ENCODE results near the gene ST3GAL3.

The ST3GAL3 gene

DNA sequence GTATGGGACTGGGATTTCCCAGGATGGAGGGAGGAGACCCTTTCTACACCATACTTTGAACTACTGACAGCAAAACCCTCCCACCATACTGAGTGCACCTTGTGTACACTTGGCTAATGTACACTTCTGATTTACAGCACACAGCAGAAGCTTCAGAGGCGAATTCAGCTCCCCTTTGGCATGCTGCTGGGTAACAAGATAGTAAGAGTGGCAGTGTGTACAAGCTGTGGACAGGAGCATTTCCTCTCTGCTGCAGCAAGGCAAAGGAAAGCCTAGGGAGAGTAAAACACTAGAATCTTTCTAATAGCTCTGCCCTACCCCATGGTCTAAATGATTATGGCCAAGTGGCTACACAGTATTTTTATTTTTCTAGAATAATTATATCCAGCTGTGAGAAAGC, 142.3 kb downstream of the ST3GAL3 start:
- no peak overlapping the region for H3K9ac ChIP-seq
- no peaks in the 10 kb centered on the region for H3K27me3 ChIP-seq (ENCODE audit: insufficient read depth, low read depth)
- H2AFZ ChIP-seq (ENCODE audit: low read depth): no peak overlapping the region
- TF ChIP-seq, protein P1, sequence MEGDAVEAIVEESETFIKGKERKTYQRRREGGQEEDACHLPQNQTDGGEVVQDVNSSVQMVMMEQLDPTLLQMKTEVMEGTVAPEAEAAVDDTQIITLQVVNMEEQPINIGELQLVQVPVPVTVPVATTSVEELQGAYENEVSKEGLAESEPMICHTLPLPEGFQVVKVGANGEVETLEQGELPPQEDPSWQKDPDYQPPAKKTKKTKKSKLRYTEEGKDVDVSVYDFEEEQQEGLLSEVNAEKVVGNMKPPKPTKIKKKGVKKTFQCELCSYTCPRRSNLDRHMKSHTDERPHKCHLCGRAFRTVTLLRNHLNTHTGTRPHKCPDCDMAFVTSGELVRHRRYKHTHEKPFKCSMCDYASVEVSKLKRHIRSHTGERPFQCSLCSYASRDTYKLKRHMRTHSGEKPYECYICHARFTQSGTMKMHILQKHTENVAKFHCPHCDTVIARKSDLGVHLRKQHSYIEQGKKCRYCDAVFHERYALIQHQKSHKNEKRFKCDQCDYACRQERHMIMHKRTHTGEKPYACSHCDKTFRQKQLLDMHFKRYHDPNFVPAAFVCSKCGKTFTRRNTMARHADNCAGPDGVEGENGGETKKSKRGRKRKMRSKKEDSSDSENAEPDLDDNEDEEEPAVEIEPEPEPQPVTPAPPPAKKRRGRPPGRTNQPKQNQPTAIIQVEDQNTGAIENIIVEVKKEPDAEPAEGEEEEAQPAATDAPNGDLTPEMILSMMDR (conservative IDR thresholded peaks at IDR 0.05; ENCODE audit: low read depth, low read length): no peak
- H3K27ac ChIP-seq: no peak overlapping the region
- H3K36me3 ChIP-seq (ENCODE audit: insufficient read depth): no peaks in the 10 kb centered on the region
- H3K4me1 ChIP-seq (ENCODE audit: low read depth, poor library complexity, severe bottlenecking): peaks cover 85% of the 10 kb centered on the region
- no peaks in the 10 kb centered on the region for H4K20me1 ChIP-seq (ENCODE audit: insufficient read depth)
- no peaks in the 10 kb centered on the region for H3K79me2 ChIP-seq (ENCODE audit: insufficient read depth, low read depth)
- no peak overlapping the region; the same call in 1 of the 2 replicates for H3K4me2 ChIP-seq
- no peak overlapping the region for H3K4me3 ChIP-seq (IDR thresholded peaks at IDR 0.05; ENCODE audit: insufficient read depth, low read depth, low read length)

DNA sequence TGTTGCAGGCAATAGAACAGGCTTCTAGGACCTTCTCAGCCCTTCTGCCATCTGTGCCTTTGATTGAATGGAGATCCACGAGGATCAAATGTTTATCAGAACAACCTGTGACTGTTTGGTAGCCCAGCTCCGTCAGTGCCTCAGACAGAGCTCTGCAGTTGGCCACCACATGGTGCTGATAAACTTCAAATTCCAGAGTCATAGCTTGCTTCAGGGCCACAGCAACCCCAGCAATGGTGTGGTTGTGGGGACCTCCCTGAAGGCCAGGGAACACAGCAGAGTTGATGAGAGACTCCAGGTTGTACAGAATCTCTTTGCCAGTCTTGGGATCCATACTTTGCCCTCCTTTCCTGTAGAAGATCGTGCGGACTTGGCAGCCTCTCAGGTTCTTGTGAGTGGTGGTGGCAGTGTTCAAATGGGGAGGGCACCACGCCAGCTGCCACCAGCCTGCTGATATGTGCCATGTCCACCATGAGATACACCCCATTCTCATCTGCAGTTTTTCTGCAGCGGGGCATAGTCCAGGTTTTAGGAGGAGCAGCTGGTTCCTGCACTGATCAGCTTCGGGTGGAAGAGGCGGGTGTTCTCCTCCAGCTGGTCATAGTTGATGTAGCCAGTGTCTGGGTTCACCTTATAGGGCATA, 143.4 kb downstream of the ST3GAL3 start:
- H3K79me2 ChIP-seq (ENCODE audit: insufficient read depth, low read depth): no peaks in the 10 kb centered on the region
- no peak overlapping the region for H2AFZ ChIP-seq (ENCODE audit: low read depth)
- TF ChIP-seq, protein P1 (conservative IDR thresholded peaks at IDR 0.05; ENCODE audit: low read depth, low read length): no peak
- peaks cover 88% of the 10 kb centered on the region for H3K4me1 ChIP-seq (ENCODE audit: low read depth, poor library complexity, severe bottlenecking)
- H3K4me3 ChIP-seq (IDR thresholded peaks at IDR 0.05; ENCODE audit: insufficient read depth, low read depth, low read length): no peak overlapping the region
- no peak overlapping the region for H3K4me2 ChIP-seq
- H3K36me3 ChIP-seq (ENCODE audit: insufficient read depth): no peaks in the 10 kb centered on the region
- H3K27ac ChIP-seq: no peak overlapping the region
- H4K20me1 ChIP-seq (ENCODE audit: insufficient read depth): no peaks in the 10 kb centered on the region
- no peaks in the 10 kb centered on the region for H3K27me3 ChIP-seq (ENCODE audit: insufficient read depth, low read depth)
- H3K9ac ChIP-seq: no peak overlapping the region

DNA sequence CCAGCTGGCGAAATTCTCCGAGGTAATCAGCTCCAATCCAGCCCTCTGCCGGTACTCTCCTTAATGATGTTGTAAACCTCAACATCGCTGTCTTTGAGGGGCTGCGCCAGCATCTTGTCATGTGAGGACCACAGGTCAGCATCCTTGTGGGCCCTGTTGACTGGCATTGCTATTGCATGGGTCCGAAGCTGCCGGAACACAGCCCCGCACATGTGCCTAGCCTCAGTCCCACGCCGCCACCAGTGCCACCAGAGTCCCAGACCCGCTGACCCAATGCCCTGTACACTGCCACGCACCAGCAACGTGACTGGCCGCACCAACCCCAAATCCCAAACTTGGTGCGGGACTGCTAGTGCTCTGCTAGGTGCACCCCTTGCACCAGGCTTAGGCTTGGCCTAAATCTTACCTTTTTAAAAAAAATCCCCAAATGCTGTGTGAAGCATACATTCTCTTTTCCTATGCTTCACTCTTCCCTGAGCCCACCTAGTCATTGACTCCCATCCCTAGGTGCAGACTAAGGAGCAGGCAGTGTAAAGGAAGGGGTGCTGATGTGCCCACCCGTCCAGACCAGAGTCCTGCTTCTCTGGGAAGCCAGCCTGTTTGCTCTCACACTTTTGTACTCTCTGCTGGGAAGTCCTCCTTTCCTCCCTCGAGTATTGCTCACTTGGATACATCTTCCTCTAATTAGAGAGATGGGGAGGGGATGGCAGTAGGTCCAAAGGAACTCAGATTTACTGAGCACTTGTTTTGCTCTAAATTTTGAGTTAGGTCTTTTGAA, 144.4 kb downstream of the ST3GAL3 start:
- Histone ChIP-seq H4K20me1 (ENCODE audit: insufficient read depth) (no peaks in the 10 kb centered on the region), H3K36me3 (ENCODE audit: insufficient read depth) (no peaks in the 10 kb centered on the region), H3K4me2 (peak overlapping the region; percentile 47), H3K27ac (0 out of 2 replicates have a peak overlapping the region, but pooled peaks have one; percentile 59), H3K27me3 (ENCODE audit: insufficient read depth, low read depth) (no peaks in the 10 kb centered on the region), H3K79me2 (ENCODE audit: insufficient read depth, low read depth) (no peaks in the 10 kb centered on the region), H3K4me3 (IDR thresholded peaks at IDR 0.05; ENCODE audit: insufficient read depth, low read depth, low read length) (no peak overlapping the region), H3K4me1 (ENCODE audit: low read depth, poor library complexity, severe bottlenecking) (peaks cover 77% of the 10 kb centered on the region), H2AFZ (ENCODE audit: low read depth) (no peak overlapping the region), H3K9ac (no peak overlapping the region)
- TF ChIP-seq, protein P1 (conservative IDR thresholded peaks at IDR 0.05; ENCODE audit: low read depth, low read length): no peak

DNA sequence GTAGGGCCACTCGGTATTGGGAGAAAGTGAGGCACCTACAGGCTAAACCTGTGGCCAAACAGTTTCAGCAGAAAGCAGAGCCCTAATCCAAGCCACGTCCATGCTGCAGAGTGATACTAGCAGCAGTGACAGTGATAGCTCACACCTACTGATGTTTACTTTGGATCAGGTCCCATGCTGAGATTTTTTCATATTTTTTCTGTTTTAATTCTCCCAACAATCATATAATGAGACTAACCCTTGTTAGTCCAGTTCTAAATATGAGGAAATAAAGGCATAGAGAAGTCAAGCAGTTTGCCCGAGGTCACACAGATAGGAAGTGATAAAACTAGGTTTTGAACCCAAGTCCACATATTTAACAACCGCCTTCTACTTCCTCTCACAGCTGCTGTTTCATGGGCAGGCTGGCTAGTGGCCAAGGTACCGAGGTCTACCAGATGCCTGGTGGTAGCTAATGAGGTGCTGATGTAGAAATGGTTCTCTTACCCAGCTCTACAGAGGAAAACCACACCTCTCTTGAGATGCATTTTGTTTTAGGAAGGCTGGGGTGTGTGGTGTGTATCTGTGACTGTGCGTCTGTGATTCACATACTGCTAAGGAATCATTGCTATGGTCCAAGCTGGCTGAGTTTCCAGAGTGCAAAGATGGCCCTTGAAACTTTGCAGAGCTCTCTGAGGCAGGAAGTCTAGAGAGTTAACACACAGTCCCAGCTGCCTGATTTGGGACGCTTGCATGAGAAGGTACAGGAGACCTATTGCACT, 146.0 kb downstream of the ST3GAL3 start:
- H3K9ac ChIP-seq: peak overlapping the region; percentile 28; the same call in 1 of the 2 replicates

More for the DNA sequence above, 146.0 kb downstream of the ST3GAL3 start:
- no peaks in the 10 kb centered on the region for H3K27me3 ChIP-seq (ENCODE audit: insufficient read depth, low read depth)
- TF ChIP-seq, protein P1 (conservative IDR thresholded peaks at IDR 0.05; ENCODE audit: low read depth, low read length): no peak
- peak overlapping the region; percentile 59 for H3K27ac ChIP-seq
- H2AFZ ChIP-seq (ENCODE audit: low read depth): peak overlapping the region; percentile 7; the same call in 1 of the 2 replicates
- H4K20me1 ChIP-seq (ENCODE audit: insufficient read depth): no peaks in the 10 kb centered on the region
- H3K4me3 ChIP-seq (IDR thresholded peaks at IDR 0.05; ENCODE audit: insufficient read depth, low read depth, low read length): peak overlapping the region; percentile 53
- H3K4me1 ChIP-seq (ENCODE audit: low read depth, poor library complexity, severe bottlenecking): peaks cover 70% of the 10 kb centered on the region
- H3K4me2 ChIP-seq: peak overlapping the region; percentile 47
- no peaks in the 10 kb centered on the region for H3K79me2 ChIP-seq (ENCODE audit: insufficient read depth, low read depth)
- H3K36me3 ChIP-seq (ENCODE audit: insufficient read depth): no peaks in the 10 kb centered on the region

Measured in KMS-11 (cell line).